Endothelial cell (in vitro differentiated cells): ENCODE measurements around the gene IQCM. TPM values are rescaled to one million over a fixed set of nuclear protein-coding genes. Genes with fewer than 3 reads are reported as not detected.

Experiments used
- DNase-seq: peaks from one replicate; pipeline ENCODE4 v3.0.0; 2021; ENCODE audit warnings: low spot score
- H3K27ac Mint-ChIP-seq: one replicate; pipeline ENCODE4 v1.8.0; 2021; ENCODE audit warnings: mixed read lengths, inconsistent platforms; ENCODE audit not compliant: unreplicated experiment
- H3K27me3 Mint-ChIP-seq: one replicate; pipeline ENCODE4 v1.8.0; 2021; ENCODE audit warnings: mild to moderate bottlenecking, moderate library complexity, mixed read lengths, inconsistent platforms; ENCODE audit not compliant: unreplicated experiment
- H3K36me3 Mint-ChIP-seq: one replicate; pipeline ENCODE4 v1.8.0; 2021; ENCODE audit warnings: mild to moderate bottlenecking, low read depth, mixed read lengths, inconsistent platforms; ENCODE audit not compliant: unreplicated experiment
- H3K4me1 Mint-ChIP-seq: one replicate; pipeline ENCODE4 v1.8.0; 2021; ENCODE audit warnings: mild to moderate bottlenecking, mixed read lengths, inconsistent platforms; ENCODE audit not compliant: unreplicated experiment
- H3K4me3 Mint-ChIP-seq: one replicate; pipeline ENCODE4 v1.8.0; 2021; ENCODE audit warnings: mild to moderate bottlenecking, mixed read lengths, inconsistent platforms; ENCODE audit not compliant: unreplicated experiment
- H3K9me3 Mint-ChIP-seq: one replicate; pipeline ENCODE4 v1.8.0; 2021; ENCODE audit warnings: mixed read lengths, inconsistent platforms; ENCODE audit not compliant: unreplicated experiment
- CTCF ChIP-seq: fragments of 200-600 bp; sonication (generic); IDR thresholded peaks from one replicate; pipeline ENCODE4 v1.5.0; 2021; ENCODE audit warnings: antibody characterized with exemption; ENCODE audit not compliant: unreplicated experiment
- total RNA-seq: library from RNA; stranded (reverse); fragmentation: NEBNext Ultra II Directional; extraction: Animal tissue kit (Norgen Biotek cat#: 25700); gene quantifications from one replicate; pipeline ENCODE4 v1.2.1, GENCODE V29; 2021; ENCODE audit not compliant: unreplicated experiment

IQCM gene
- total RNA-seq, 1 donor from 2014 or later, result not detected

- H3K27ac Mint-ChIP-seq, result no peak overlapping the region
- no peaks in the 10 kb centered on the region for H3K4me1 Mint-ChIP-seq
- no peak for TF ChIP-seq CTCF
- DNase-seq, result no peak
- no peak overlapping the region for H3K4me3 Mint-ChIP-seq
- H3K27me3 Mint-ChIP-seq, result no peaks in the 10 kb centered on the region
- peaks cover 4% of the 10 kb centered on the region for H3K9me3 Mint-ChIP-seq
- no peaks in the 10 kb centered on the region for H3K36me3 Mint-ChIP-seq
These were observed 349.7 kb downstream of the IQCM start for GRCh38 chr4:149465955-149466354.

GRCh38 chr4:149443537-149443936 is 372.1 kb downstream of the IQCM start:
- no peaks in the 10 kb centered on the region for H3K4me1 Mint-ChIP-seq
- H3K27ac Mint-ChIP-seq, result no peak overlapping the region
- TF ChIP-seq CTCF, result no peak
- DNase-seq, result no peak
- no peaks in the 10 kb centered on the region for H3K36me3 Mint-ChIP-seq
- no peak overlapping the region for H3K4me3 Mint-ChIP-seq
- no peaks in the 10 kb centered on the region for H3K27me3 Mint-ChIP-seq
- no peaks in the 10 kb centered on the region for H3K9me3 Mint-ChIP-seq

GRCh38 chr4:149441338-149441737 is 374.3 kb downstream of the IQCM start:
- no peaks in the 10 kb centered on the region for H3K4me1 Mint-ChIP-seq
- no peaks in the 10 kb centered on the region for H3K9me3 Mint-ChIP-seq
- DNase-seq, result no peak
- H3K27ac Mint-ChIP-seq, result no peak overlapping the region
- no peak overlapping the region for H3K4me3 Mint-ChIP-seq
- H3K27me3 Mint-ChIP-seq, result no peaks in the 10 kb centered on the region
- H3K36me3 Mint-ChIP-seq, result no peaks in the 10 kb centered on the region
- TF ChIP-seq CTCF, result no peak

GRCh38 chr4:149426461-149426860 is 389.2 kb downstream of the IQCM start:
- Mint-ChIP-seq H3K27me3 (no peaks in the 10 kb centered on the region), H3K36me3 (no peaks in the 10 kb centered on the region), H3K4me3 (no peak overlapping the region), H3K27ac (no peak overlapping the region), H3K4me1 (no peaks in the 10 kb centered on the region), H3K9me3 (no peaks in the 10 kb centered on the region)
- no peak for TF ChIP-seq CTCF
- no peak for DNase-seq

GRCh38 chr4:149409555-149409962 is 406.1 kb downstream of the IQCM start:
- no peak overlapping the region for H3K4me3 Mint-ChIP-seq
- no peaks in the 10 kb centered on the region for H3K36me3 Mint-ChIP-seq
- TF ChIP-seq CTCF, result no peak
- no peaks in the 10 kb centered on the region for H3K9me3 Mint-ChIP-seq
- no peaks in the 10 kb centered on the region for H3K4me1 Mint-ChIP-seq
- H3K27me3 Mint-ChIP-seq, result no peaks in the 10 kb centered on the region
- DNase-seq, result no peak
- H3K27ac Mint-ChIP-seq, result no peak overlapping the region
